HEK293 (cell line): ENCODE results near the gene SRSF2.
"Not testable (repeated sequence)": the region's sequence is repeated elsewhere in the genome, so short reads cannot be mapped to it uniquely, and the experiment has no call there.

Source experiments
- CTCF ChIA-PET: fragments of 350-600 bp; formaldehyde crosslinking; extraction: SDS; loops from one replicate; lab custom pipeline; 2021; ENCODE audit warnings: antibody characterized with exemption; lab: Yijun Ruan, JAX
- POLR2A ChIA-PET: fragments of 300-600 bp; formaldehyde crosslinking; extraction: SDS; loops from one replicate; lab custom pipeline; 2020; ENCODE audit warnings: antibody characterized with exemption, inconsistent platforms; lab: Yijun Ruan, JAX
- H3K27ac ChIP-seq: fragments of 200-500 bp; sonication (Bioruptor generic); 2 replicates; pipeline ENCODE4 v1.5.1; 2014; ENCODE audit warnings: low read depth, low read length, control low read depth, inconsistent platforms; ENCODE audit errors: extremely low read depth
- H3K36me3 ChIP-seq, 2 experiments: fragments of 200-500 bp in 1 of 2; sonication (Bioruptor generic) in 1 of 2; 1 replicate in 1 of 2; 2 replicates in 1 of 2; pipeline ENCODE4 v1.5.1; 2014 to 2017; ENCODE audit warnings: inconsistent platforms in 2 of 2, low read length in 2 of 2; ENCODE audit not compliant: control insufficient read depth in 2 of 2, insufficient read depth in 1 of 2
- H3K4me1 ChIP-seq: fragments of 200-500 bp; sonication (Bioruptor generic); 2 replicates; pipeline ENCODE4 v1.5.1; 2014; ENCODE audit warnings: mild to moderate bottlenecking, low read length, inconsistent platforms; ENCODE audit not compliant: control insufficient read depth, insufficient read depth
- H3K4me3 ChIP-seq: 2 replicates; pipeline ENCODE4 v1.5.1; 2011; ENCODE audit warnings: low read depth, mild to moderate bottlenecking, control low read depth, low read length, moderate library complexity
- H3K9me3 ChIP-seq: fragments of 200-500 bp; sonication (Bioruptor generic); 2 replicates; pipeline ENCODE4 v1.5.1; 2014; ENCODE audit warnings: low read depth, low read length, inconsistent platforms; ENCODE audit not compliant: control insufficient read depth, insufficient read depth
- EGR2 ChIP-seq: fragments of 450-650 bp; formaldehyde crosslinking; IDR thresholded peaks from 2 replicates; pipeline ENCODE4 v1.5.1; 2016; ENCODE audit warnings: low read depth, missing biosample characterization, missing genetic modification characterization
- GLIS2 ChIP-seq: fragments of 450-650 bp; formaldehyde crosslinking; IDR thresholded peaks from 2 replicates; pipeline ENCODE4 v1.5.1; 2016; ENCODE audit warnings: missing biosample characterization, missing genetic modification characterization
- IKZF3 ChIP-seq: fragments of 450-650 bp; IDR thresholded peaks from 2 replicates; pipeline ENCODE4 v1.5.0; 2018; ENCODE audit warnings: missing biosample characterization, mild to moderate bottlenecking, missing genetic modification characterization, moderate library complexity
- KLF1 ChIP-seq: fragments of 450-650 bp; formaldehyde crosslinking; IDR thresholded peaks from 2 replicates; pipeline ENCODE4 v1.5.1; 2016; ENCODE audit warnings: missing biosample characterization, missing genetic modification characterization
- KLF10 ChIP-seq: fragments of 450-650 bp; IDR thresholded peaks from 2 replicates; pipeline ENCODE4 v1.5.1; 2018; ENCODE audit warnings: missing biosample characterization, mild to moderate bottlenecking, missing genetic modification characterization
- KLF8 ChIP-seq: fragments of 450-650 bp; formaldehyde crosslinking; IDR thresholded peaks from 2 replicates; pipeline ENCODE4 v1.5.1; 2016; ENCODE audit warnings: missing biosample characterization, missing genetic modification characterization
- KLF9 ChIP-seq: fragments of 450-650 bp; formaldehyde crosslinking; IDR thresholded peaks from 2 replicates; pipeline ENCODE4 v1.5.1; 2016; ENCODE audit warnings: missing biosample characterization, missing genetic modification characterization, low read depth
- PATZ1 ChIP-seq: fragments of 450-650 bp; formaldehyde crosslinking; IDR thresholded peaks from 2 replicates; pipeline ENCODE4 v1.5.1; 2016; ENCODE audit warnings: missing biosample characterization, missing genetic modification characterization
- SP2 ChIP-seq: fragments of 450-650 bp; formaldehyde crosslinking; IDR thresholded peaks from 2 replicates; pipeline ENCODE4 v1.5.1; 2016; ENCODE audit warnings: missing biosample characterization, missing genetic modification characterization
- SP3 ChIP-seq: fragments of 450-650 bp; formaldehyde crosslinking; IDR thresholded peaks from 2 replicates; pipeline ENCODE4 v1.5.1; 2016; ENCODE audit warnings: missing biosample characterization, missing genetic modification characterization
- SP7 ChIP-seq: fragments of 450-650 bp; formaldehyde crosslinking; IDR thresholded peaks from 2 replicates; pipeline ENCODE4 v1.5.1; 2016; ENCODE audit warnings: missing biosample characterization, missing genetic modification characterization
- YY2 ChIP-seq: fragments of 450-650 bp; formaldehyde crosslinking; IDR thresholded peaks from 2 replicates; pipeline ENCODE4 v1.5.1; 2016; ENCODE audit warnings: missing biosample characterization, missing genetic modification characterization
- ZBTB10 ChIP-seq: fragments of 450-650 bp; formaldehyde crosslinking; IDR thresholded peaks from 2 replicates; pipeline ENCODE4 v1.5.1; 2016; ENCODE audit warnings: missing biosample characterization, missing genetic modification characterization
- ZBTB20 ChIP-seq: fragments of 450-650 bp; formaldehyde crosslinking; IDR thresholded peaks from 2 replicates; pipeline ENCODE4 v1.5.1; 2016; ENCODE audit warnings: missing biosample characterization, missing genetic modification characterization
- ZBTB26 ChIP-seq: fragments of 450-650 bp; formaldehyde crosslinking; optimal IDR thresholded peaks from 2 replicates; pipeline ENCODE3; 2016; ENCODE audit warnings: missing biosample characterization, mild to moderate bottlenecking, missing genetic modification characterization
- ZFHX2 ChIP-seq: fragments of 450-650 bp; formaldehyde crosslinking; conservative IDR thresholded peaks from 2 replicates; pipeline ENCODE4 v1.5.1; 2016; ENCODE audit warnings: missing biosample characterization, missing genetic modification characterization
- ZIC2 ChIP-seq: fragments of 450-650 bp; formaldehyde crosslinking; IDR thresholded peaks from 2 replicates; pipeline ENCODE4 v1.5.1; 2016; ENCODE audit warnings: missing biosample characterization, missing genetic modification characterization
- ZNF202 ChIP-seq: fragments of 450-650 bp; formaldehyde crosslinking; IDR thresholded peaks from 2 replicates; pipeline ENCODE4 v1.5.1; 2016; ENCODE audit warnings: missing biosample characterization, missing genetic modification characterization, borderline replicate concordance
- ZNF335 ChIP-seq: fragments of 450-650 bp; formaldehyde crosslinking; conservative IDR thresholded peaks from 2 replicates; pipeline ENCODE4 v1.5.1; 2016; ENCODE audit warnings: missing biosample characterization, missing genetic modification characterization
- ZNF610 ChIP-seq: fragments of 450-650 bp; formaldehyde crosslinking; IDR thresholded peaks from 2 replicates; pipeline ENCODE4 v1.5.1; 2016; ENCODE audit warnings: missing biosample characterization, missing genetic modification characterization, borderline replicate concordance

Gene SRSF2

GRCh38 chr17:76710863-76711611 lies 26.1 kb downstream of the SRSF2 start, which contains the start of gene MXRA7 (continued):
- TF ChIP-seq ZNF610 (tag by site-specific recombination) (no peak), YY2 (tag by site-specific recombination) (no peak), ZNF202 (tag by site-specific recombination) (no peak)

GRCh38 chr17:76709951-76710862 lies 26.9 kb downstream of the SRSF2 start:
- TF ChIP-seq SP2 (tag by site-specific recombination) (peak; percentile 51), ZNF335 (tag by site-specific recombination) (peak; percentile 26; the same call in 1 of the 2 replicates), KLF10 (tag by site-specific recombination) (peak; percentile 36; the same call in 1 of the 2 replicates), ZBTB26 (tag by site-specific recombination) (peak; percentile 69), SP7 (peak; percentile 14; the same call in 1 of the 2 replicates), ZIC2 (0 out of 2 replicates have a peak, but pooled peaks have one; percentile 6), ZBTB20 (tag by site-specific recombination) (peak; percentile 57; the same call in 1 of the 2 replicates), SP3 (tag by site-specific recombination) (peak; percentile 9; the same call in 1 of the 2 replicates), PATZ1 (peak; percentile 61), YY2 (tag by site-specific recombination) (peak; percentile 47; the same call in 1 of the 2 replicates), GLIS2 (tag by site-specific recombination) (peak; percentile 9; the same call in 1 of the 2 replicates), KLF1 (tag by site-specific recombination) (0 out of 2 replicates have a peak, but pooled peaks have one; percentile 18), KLF9 (tag by site-specific recombination) (peak; percentile 33; the same call in 1 of the 2 replicates), EGR2 (tag by site-specific recombination) (peak; percentile 55), ZFHX2 (tag by site-specific recombination) (peak; percentile 50), KLF8 (tag by site-specific recombination) (peak; percentile 62), IKZF3 (peak; percentile 41), ZBTB10 (tag by site-specific recombination) (peak; percentile 45; the same call in 1 of the 2 replicates)
- POLR2A ChIA-PET = interaction anchor here (0.6 to 3.5 kb wide), 13 partner anchors 9 to 386 kb away, joined by 3 to 22 read pairs (median 7); no protein-coding TSS in a partner anchor
- CTCF ChIA-PET = interaction anchor here (0.6 to 9.8 kb wide), 13 partner anchors 9 to 696 kb away, joined by 3 to 175 read pairs (median 3); partner anchors contain the start of genes JMJD6 and METTL23
- Histone ChIP-seq H3K36me3 (peaks cover 6 to 40% of the 10 kb centered on the region in 2 experiments; a peak in 2 of 3 replicates), H3K4me3 (peak overlapping the region; percentile 65), H3K27ac (peak overlapping the region; percentile 87), H3K4me1 (peaks cover 28% of the 10 kb centered on the region)
- not testable (repeated sequence) for H3K9me3 ChIP-seq
